ENCODE data around the gene SHLD1.

SHLD1 gene

DNA sequence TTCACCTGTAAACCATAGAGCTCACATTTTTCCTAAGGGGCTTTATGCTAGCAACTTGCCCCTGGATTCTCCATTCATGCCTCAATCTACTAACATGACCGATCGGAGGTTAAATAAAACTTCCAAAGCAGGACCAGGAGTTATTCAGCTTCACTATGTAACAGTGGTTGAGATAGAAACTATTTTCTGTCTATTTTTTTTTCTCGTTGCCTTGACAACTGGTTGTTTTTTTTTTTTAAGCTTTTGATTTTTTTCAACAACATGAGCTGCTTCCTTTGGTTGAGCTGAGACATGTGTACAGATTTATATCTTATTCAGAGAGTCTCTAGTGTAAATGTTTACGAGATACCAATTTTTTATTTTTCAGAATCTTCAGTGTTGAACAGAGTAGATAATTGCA, 85.7 kb downstream of the SHLD1 start:
- peak; percentile 68 to 71 for DNase-seq (ENCODE audit: low read depth in 2 of 2)
- H3K4me3 ChIP-seq (replicated peaks in 1 of 2; ENCODE audit: low read depth in 2 of 2, low read length in 2 of 2) = no peak overlapping the region
- TF ChIP-seq, protein P1, sequence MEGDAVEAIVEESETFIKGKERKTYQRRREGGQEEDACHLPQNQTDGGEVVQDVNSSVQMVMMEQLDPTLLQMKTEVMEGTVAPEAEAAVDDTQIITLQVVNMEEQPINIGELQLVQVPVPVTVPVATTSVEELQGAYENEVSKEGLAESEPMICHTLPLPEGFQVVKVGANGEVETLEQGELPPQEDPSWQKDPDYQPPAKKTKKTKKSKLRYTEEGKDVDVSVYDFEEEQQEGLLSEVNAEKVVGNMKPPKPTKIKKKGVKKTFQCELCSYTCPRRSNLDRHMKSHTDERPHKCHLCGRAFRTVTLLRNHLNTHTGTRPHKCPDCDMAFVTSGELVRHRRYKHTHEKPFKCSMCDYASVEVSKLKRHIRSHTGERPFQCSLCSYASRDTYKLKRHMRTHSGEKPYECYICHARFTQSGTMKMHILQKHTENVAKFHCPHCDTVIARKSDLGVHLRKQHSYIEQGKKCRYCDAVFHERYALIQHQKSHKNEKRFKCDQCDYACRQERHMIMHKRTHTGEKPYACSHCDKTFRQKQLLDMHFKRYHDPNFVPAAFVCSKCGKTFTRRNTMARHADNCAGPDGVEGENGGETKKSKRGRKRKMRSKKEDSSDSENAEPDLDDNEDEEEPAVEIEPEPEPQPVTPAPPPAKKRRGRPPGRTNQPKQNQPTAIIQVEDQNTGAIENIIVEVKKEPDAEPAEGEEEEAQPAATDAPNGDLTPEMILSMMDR (IDR thresholded peaks at IDR 0.05; ENCODE audit: low read depth, low read length) = no peak

DNA sequence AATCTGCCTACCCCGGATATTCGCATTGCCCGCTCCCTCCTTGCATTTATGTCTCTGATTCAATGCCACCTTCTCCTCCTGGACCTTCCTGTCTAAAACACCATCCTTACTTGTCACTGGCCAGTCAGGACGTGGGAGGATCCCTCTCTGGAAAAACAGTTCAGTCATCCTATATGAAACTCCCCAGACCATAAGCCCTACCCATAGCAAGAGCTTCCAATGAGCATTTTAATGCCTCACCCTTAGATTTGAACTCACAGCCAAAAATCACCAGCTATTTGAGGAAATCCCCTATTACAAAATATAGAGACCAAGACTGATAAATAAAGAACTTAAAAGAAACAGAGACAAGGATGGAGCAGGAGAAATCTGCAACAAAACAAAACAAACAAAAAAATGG, 86.4 kb downstream of the SHLD1 start:
- no peak overlapping the region for H3K4me3 ChIP-seq (replicated peaks in 1 of 2; ENCODE audit: low read depth in 2 of 2, low read length in 2 of 2)
- DNase-seq (ENCODE audit: low read depth in 2 of 2) = no peak
- TF ChIP-seq, protein P1 (IDR thresholded peaks at IDR 0.05; ENCODE audit: low read depth, low read length) = no peak

DNA sequence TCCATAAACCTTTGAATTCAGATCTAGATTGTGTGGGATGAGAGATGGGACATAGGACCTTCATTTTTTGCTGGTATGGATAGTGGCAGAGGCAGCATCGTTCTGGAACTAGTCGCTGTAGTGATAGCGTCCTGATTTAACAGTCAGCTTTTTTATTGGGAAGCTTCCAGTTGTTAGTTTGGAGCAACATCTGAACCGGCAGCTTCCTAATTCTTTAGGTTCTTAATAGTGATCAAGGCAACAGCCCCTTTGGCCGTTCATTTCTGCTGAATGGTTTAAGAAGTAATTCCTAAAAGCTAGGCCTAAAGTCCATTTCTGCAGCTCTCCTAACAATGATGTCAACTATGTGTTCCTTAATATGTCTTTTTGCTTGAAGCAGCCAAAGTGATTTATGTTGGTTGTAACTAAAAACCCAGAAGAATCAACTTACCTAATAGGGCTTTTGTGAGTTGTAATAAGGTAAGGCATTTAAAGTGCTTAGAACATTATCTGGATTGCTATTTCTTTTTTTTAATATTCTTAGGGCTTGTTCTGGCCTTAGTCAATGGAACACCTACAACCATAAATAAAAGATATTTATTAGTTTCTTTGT, 90.3 kb downstream of the SHLD1 start:
- TF ChIP-seq, protein P1 (IDR thresholded peaks at IDR 0.05; ENCODE audit: low read depth, low read length) = no peak

DNA sequence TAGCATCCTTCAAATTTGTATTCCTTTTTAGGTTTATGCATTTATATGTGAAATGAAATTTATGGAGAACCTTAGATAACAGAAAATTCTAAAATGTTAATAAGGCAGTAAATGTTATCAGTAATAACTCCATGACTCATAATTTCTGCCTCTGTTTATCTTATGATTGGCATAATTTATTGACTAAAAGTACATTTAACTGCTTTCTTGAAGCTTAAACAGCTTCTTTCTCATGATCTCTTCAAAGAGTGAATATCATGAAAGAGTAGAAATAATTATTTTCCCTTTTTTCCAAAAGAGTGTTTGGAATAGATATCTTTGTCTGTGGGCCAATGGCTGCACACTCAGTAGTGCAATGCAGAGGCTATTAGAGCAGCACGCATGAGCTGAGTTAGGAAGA, 91.3 kb downstream of the SHLD1 start:
- TF ChIP-seq, protein P1 (IDR thresholded peaks at IDR 0.05; ENCODE audit: low read depth, low read length) = no peak
- no peak overlapping the region for H3K4me3 ChIP-seq (replicated peaks in 1 of 2; ENCODE audit: low read depth in 2 of 2, low read length in 2 of 2)
- DNase-seq (ENCODE audit: low read depth in 2 of 2) = no peak

More for the DNA sequence above, 90.3 kb downstream of the SHLD1 start:
- no peak for DNase-seq (ENCODE audit: low read depth in 2 of 2)
- H3K4me3 ChIP-seq (replicated peaks in 1 of 2; ENCODE audit: low read depth in 2 of 2, low read length in 2 of 2) = no peak overlapping the region

DNA sequence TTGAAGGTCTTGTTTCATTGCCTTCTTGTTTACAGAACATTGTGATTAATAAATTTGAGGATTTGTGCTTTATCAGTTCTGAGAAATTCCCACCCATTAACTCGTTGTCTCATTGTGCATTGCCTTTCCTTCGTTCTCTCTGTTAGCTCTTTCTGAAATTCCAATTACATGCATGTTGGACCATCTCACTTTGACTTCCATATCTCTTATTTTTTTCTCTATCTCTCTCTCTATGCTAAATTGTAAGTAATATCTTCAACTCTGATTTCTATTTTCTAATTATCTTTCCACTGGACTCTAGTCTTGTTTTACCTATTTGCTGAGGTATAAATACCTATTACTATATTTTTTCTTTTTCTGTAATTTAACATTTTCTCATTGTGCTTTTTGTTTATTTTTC, 92.3 kb downstream of the SHLD1 start:
- no peak for DNase-seq (ENCODE audit: low read depth in 2 of 2)
- no peak overlapping the region for H3K4me3 ChIP-seq (replicated peaks in 1 of 2; ENCODE audit: low read depth in 2 of 2, low read length in 2 of 2)
- TF ChIP-seq, protein P1 (IDR thresholded peaks at IDR 0.05; ENCODE audit: low read depth, low read length) = no peak

DNA sequence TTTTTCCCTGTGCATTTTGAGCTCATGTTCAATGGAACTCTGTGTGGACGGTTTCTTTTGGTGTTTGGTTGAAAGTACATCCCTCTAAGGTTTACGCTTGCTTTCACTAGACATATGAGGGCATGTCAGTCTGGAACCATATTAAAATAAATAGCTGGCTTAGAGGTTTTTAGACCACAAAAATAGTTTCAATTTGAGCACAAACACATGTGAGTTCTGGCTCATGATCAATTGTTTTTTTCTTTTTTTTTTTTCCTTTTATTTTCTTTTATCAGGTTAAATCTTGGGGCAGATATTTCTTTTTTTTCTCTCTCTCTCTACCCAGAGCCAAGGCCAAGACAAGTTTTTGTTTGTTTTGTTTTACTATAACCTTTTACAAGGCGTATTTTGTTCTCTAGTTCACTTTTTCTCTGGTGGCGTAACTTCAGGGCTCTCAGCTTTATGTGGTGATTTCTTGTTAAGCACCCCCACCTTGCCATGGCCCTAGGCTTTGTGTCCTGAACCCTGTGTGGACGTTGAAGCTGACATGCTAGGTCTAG, 92.9 kb downstream of the SHLD1 start:
- DNase-seq (ENCODE audit: low read depth in 2 of 2) = no peak
- no peak overlapping the region for H3K4me3 ChIP-seq (replicated peaks in 1 of 2; ENCODE audit: low read depth in 2 of 2, low read length in 2 of 2)
- TF ChIP-seq, protein P1 (IDR thresholded peaks at IDR 0.05; ENCODE audit: low read depth, low read length) = no peak

All from cardiac fibroblast (primary cell).